ENCODE results near the gene FBXW9. TPM values are rescaled to one million over a fixed set of nuclear protein-coding genes. Genes with fewer than 3 reads are reported as not detected.
"Not testable (repeated sequence)": the region's sequence is repeated elsewhere in the genome, so short reads cannot be mapped to it uniquely, and the experiment has no call there.

The FBXW9 gene
- total RNA-seq, 2 donors from 2014 or later: 4.7 to 9.9 TPM

DNA sequence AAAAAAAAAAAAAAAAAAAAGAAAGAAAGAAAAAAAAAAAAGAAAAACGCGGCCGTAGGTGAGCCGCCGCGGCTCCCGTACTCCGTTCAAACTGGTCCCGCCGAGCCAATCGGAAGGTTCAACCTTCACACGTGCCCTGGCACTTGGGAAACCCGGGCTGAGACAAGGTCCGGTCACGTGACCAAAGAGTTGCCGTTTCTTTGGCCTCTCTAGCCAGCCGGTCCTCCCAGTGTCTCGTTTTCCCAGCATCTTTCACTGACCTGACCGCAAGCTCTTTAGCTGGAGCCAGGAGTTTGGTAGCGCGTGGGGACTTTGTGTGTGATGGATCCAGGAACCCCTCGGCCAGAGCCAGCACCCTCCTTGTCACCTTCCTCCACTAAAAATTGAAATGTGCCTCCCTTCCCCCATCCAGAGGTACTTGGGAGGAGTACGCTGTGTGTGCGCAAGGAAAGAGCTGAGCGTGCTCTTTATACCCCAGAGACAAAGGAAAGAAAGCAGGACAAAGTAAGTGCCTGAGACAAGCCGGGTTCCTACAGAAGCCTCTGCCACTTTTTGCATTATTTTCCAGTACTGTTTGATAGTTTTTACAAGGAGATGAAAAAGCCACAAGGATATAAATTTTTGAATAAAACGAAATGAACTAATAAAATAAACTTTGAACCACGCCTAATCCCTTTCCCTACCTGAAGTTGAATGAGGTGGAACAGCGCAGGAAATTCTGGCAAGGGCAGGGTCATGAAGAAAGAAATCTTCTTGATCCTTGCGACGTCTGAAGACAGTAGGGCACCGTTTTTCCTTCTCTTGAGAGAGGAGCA, 26.3 kb upstream of the FBXW9 start:
- no peaks in the 10 kb centered on the region for H3K27me3 Mint-ChIP-seq
- H3K27ac Mint-ChIP-seq: peak overlapping the region; percentile 98
- peaks cover 65% of the 10 kb centered on the region for H3K36me3 Mint-ChIP-seq (ENCODE audit: low read depth)
- peak; percentile 95 for ATAC-seq (replicated peaks)
- H3K4me3 Mint-ChIP-seq: peak overlapping the region; percentile 97
- H3K9me3 Mint-ChIP-seq: no peaks in the 10 kb centered on the region
- H3K4me1 Mint-ChIP-seq: peaks cover 24% of the 10 kb centered on the region

DNA sequence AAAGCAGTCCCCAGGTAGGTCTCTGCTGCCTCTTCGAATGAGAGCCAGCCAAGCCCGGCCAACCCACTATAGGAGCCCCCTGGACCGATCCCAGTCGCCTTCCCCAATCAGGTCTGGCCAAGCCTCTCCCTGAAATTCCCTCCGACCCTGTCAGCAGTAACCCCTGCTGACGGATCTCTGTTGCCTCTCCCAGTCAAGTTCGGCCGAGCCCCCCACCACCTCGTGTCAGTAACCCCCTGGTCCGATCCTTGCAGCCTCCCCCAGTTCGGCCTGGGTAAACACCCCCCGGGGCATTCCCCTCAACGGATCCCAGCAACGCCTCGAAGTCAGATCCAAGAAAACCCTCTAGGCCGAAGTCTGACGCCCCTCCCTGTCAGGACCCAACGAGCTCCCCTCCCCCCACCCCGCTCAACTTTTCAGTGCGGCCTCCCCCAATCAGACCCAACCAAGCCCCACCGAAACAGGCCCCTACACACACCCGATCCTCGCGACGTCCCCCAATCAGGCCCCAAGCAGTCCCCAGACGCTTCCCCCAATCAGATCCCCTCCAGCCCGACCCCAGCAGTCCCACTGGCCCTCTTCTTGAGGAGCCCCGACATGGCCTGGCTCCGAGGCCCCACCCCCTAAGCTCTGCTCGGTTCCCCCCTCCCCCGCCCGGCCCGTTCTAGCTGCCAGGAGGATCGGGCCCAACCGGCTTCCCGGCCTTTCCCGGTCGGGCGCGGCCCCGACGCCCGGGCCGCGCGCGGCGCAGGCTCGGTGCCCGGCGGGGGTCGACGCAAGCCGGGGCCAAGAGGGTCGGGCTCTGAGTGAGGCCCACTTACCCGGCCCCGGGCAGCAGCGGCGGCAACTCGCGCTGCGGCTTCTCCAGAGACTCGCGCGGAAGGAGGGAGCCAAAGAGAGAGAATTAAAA, 25.5 kb upstream of the FBXW9 start:
- peak; percentile 61 for ATAC-seq (replicated peaks)
- Mint-ChIP-seq H3K9me3 (no peaks in the 10 kb centered on the region), H3K4me1 (peaks cover 24% of the 10 kb centered on the region), H3K4me3 (peak overlapping the region; percentile 97), H3K27ac (peak overlapping the region; percentile 98), H3K27me3 (no peaks in the 10 kb centered on the region), H3K36me3 (ENCODE audit: low read depth) (peaks cover 67% of the 10 kb centered on the region)

GRCh38 chr19:12720851-12721655, 24.6 kb upstream of the FBXW9 start:
- Mint-ChIP-seq H3K27ac (peak overlapping the region; percentile 98), H3K9me3 (no peaks in the 10 kb centered on the region), H3K4me3 (peak overlapping the region; percentile 97), H3K36me3 (ENCODE audit: low read depth) (peaks cover 69% of the 10 kb centered on the region), H3K4me1 (peaks cover 22% of the 10 kb centered on the region), H3K27me3 (no peaks in the 10 kb centered on the region)
- ATAC-seq (replicated peaks): no peak

DNA sequence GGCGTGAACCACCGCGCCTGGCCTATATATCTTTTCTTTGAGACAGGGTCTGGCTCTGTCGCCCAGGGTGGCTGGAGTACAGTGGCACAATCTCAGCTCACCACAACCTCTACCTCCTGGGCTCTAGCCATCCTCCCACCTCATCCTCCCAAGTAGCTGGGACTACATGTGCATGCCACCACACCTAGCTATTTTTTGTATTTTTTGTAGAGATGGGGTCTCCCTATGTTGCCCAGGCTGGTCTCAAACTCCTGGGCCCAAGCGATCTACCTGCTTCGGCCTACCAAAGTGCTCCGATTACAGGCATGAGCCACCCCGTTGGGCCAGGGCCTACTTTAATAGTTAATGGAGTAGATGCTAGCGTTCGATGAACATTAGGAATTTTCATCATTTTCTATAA, 23.9 kb upstream of the FBXW9 start:
- H3K27ac Mint-ChIP-seq: peak overlapping the region; percentile 98
- ATAC-seq (replicated peaks): no peak
- H3K4me3 Mint-ChIP-seq: peak overlapping the region; percentile 97
- H3K9me3 Mint-ChIP-seq: no peaks in the 10 kb centered on the region
- H3K4me1 Mint-ChIP-seq: peaks cover 22% of the 10 kb centered on the region
- no peaks in the 10 kb centered on the region for H3K27me3 Mint-ChIP-seq
- peaks cover 77% of the 10 kb centered on the region for H3K36me3 Mint-ChIP-seq (ENCODE audit: low read depth)

GRCh38 chr19:12715929-12716328, 19.5 kb upstream of the FBXW9 start:
- H3K9me3 Mint-ChIP-seq: no peaks in the 10 kb centered on the region
- ATAC-seq (replicated peaks): no peak
- H3K27ac Mint-ChIP-seq: no peak overlapping the region
- no peaks in the 10 kb centered on the region for H3K27me3 Mint-ChIP-seq
- H3K36me3 Mint-ChIP-seq (ENCODE audit: low read depth): peaks cover 90% of the 10 kb centered on the region
- peaks cover 9% of the 10 kb centered on the region for H3K4me1 Mint-ChIP-seq
- no peak overlapping the region for H3K4me3 Mint-ChIP-seq

DNA sequence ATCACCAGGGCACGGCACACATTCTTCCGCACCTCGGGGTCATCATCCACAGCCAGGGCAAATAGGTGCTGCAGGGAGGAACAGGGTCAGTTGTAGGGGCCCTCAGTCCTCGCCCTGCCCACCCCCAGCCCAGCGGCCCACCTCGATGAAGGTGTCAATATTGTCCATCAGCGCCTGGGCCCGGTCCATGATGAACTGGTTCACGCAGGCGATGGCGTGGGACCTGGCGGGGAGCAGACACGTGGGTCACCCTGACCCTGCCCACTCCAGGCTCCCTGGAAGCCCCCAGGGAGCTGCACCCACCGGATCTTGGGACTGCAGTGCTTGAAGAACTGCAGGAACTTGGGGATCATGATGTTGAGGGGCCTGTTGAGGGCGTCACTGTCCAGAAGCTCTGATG, 18.7 kb upstream of the FBXW9 start:
- ATAC-seq (replicated peaks): no peak
- no peaks in the 10 kb centered on the region for H3K27me3 Mint-ChIP-seq
- peaks cover 90% of the 10 kb centered on the region for H3K36me3 Mint-ChIP-seq (ENCODE audit: low read depth)
- H3K9me3 Mint-ChIP-seq: no peaks in the 10 kb centered on the region
- no peak overlapping the region for H3K27ac Mint-ChIP-seq
- H3K4me3 Mint-ChIP-seq: no peak overlapping the region
- peaks cover 4% of the 10 kb centered on the region for H3K4me1 Mint-ChIP-seq

- not testable (repeated sequence) for H3K4me1 Mint-ChIP-seq; H3K9me3 Mint-ChIP-seq; H3K4me3 Mint-ChIP-seq; H3K27me3 Mint-ChIP-seq; ATAC-seq (replicated peaks); H3K27ac Mint-ChIP-seq
- H3K36me3 Mint-ChIP-seq (ENCODE audit: low read depth): peaks cover 93% of the 10 kb centered on the region
Observed at GRCh38 chr19:12713304-12713703, 16.9 kb upstream of the FBXW9 start.

GRCh38 chr19:12712077-12712476, 15.6 kb upstream of the FBXW9 start:
- not testable (repeated sequence) for H3K27ac Mint-ChIP-seq; H3K27me3 Mint-ChIP-seq; H3K4me1 Mint-ChIP-seq; H3K9me3 Mint-ChIP-seq; ATAC-seq (replicated peaks); H3K4me3 Mint-ChIP-seq
- peaks cover 93% of the 10 kb centered on the region for H3K36me3 Mint-ChIP-seq (ENCODE audit: low read depth)

DNA sequence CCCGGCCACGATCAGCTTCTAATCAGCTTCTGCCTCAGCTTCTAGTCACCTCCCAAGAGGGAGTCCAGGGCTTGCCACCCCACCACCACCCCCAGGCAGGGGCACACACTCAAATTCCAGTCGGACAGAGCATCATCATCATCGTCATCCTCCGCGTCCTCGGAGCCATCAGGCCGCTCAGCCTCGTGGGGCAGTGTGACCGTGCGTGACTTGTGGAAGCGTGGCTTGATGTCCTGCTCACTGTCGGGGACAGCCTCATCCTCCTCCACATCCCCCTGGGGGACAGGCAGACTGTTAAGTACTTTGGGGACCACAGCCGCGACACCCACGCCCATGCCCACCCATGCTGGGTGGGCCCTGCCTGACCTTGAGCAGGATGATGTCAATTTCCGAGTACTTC, 14.8 kb upstream of the FBXW9 start:
- Mint-ChIP-seq H3K27me3 (no peaks in the 10 kb centered on the region), H3K9me3 (no peaks in the 10 kb centered on the region), H3K4me1 (no peaks in the 10 kb centered on the region), H3K36me3 (ENCODE audit: low read depth) (peaks cover 93% of the 10 kb centered on the region), H3K4me3 (no peak overlapping the region), H3K27ac (no peak overlapping the region)
- no peak for ATAC-seq (replicated peaks)

- Mint-ChIP-seq H3K4me3 (no peak overlapping the region), H3K9me3 (no peaks in the 10 kb centered on the region)
Observed at GRCh38 chr19:12708641-12709040, 12.2 kb upstream of the FBXW9 start.

DNA sequence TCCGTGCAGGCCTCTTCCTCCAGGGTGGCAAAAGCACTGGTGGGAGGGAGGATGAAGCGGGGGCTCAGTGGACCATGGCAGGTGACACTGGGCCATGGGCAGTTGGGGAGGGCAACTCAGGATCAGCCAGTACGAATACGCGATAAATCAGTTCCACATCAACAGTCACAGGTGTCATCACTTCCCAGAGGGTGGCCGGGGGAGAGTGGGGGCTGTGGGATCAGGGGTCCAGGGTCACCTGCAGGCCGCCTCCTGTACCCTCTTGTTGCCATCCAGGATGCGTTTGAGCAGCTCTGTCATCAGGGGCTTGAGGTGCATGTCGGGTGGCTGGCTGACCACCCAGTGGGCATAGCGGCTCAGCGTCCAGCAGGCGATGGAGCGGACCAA, 9.9 kb upstream of the FBXW9 start:
- H3K36me3 Mint-ChIP-seq (ENCODE audit: low read depth): peaks cover 95% of the 10 kb centered on the region
- no peaks in the 10 kb centered on the region for H3K4me1 Mint-ChIP-seq
- no peaks in the 10 kb centered on the region for H3K27me3 Mint-ChIP-seq
- ATAC-seq (replicated peaks): no peak
- H3K4me3 Mint-ChIP-seq: no peak overlapping the region
- H3K9me3 Mint-ChIP-seq: no peaks in the 10 kb centered on the region
- H3K27ac Mint-ChIP-seq: no peak overlapping the region

More at GRCh38 chr19:12708641-12709040, 12.2 kb upstream of the FBXW9 start:
- H3K36me3 Mint-ChIP-seq (ENCODE audit: low read depth): peaks cover 96% of the 10 kb centered on the region
- ATAC-seq (replicated peaks): no peak
- no peaks in the 10 kb centered on the region for H3K27me3 Mint-ChIP-seq
- no peaks in the 10 kb centered on the region for H3K4me1 Mint-ChIP-seq
- no peak overlapping the region for H3K27ac Mint-ChIP-seq

GRCh38 chr19:12705654-12706331, 9.4 kb upstream of the FBXW9 start:
- Mint-ChIP-seq H3K36me3 (ENCODE audit: low read depth) (peaks cover 95% of the 10 kb centered on the region), H3K27ac (no peak overlapping the region), H3K4me1 (no peaks in the 10 kb centered on the region), H3K27me3 (no peaks in the 10 kb centered on the region), H3K9me3 (no peaks in the 10 kb centered on the region), H3K4me3 (no peak overlapping the region)
- ATAC-seq (replicated peaks): no peak

- ATAC-seq (replicated peaks): no peak
- Mint-ChIP-seq H3K27ac (no peak overlapping the region), H3K27me3 (no peaks in the 10 kb centered on the region), H3K4me3 (no peak overlapping the region), H3K36me3 (ENCODE audit: low read depth) (peaks cover 91% of the 10 kb centered on the region), H3K4me1 (no peaks in the 10 kb centered on the region), H3K9me3 (no peaks in the 10 kb centered on the region)
Observed at GRCh38 chr19:12705169-12705568, 8.7 kb upstream of the FBXW9 start.

GRCh38 chr19:12703046-12703445, 6.6 kb upstream of the FBXW9 start:
- no peak for ATAC-seq (replicated peaks)
- Mint-ChIP-seq H3K36me3 (ENCODE audit: low read depth) (peaks cover 81% of the 10 kb centered on the region), H3K27me3 (no peaks in the 10 kb centered on the region), H3K4me1 (peaks cover 3% of the 10 kb centered on the region), H3K4me3 (no peak overlapping the region), H3K27ac (no peak overlapping the region), H3K9me3 (no peaks in the 10 kb centered on the region)
